Adrenal gland (tissue), 5 donors: ENCODE data around the gene NDUFS8.

ENCODE experiments used
- CTCF ChIP-seq, 6 experiments: fragments of 450-650 bp in 4 of 6; fragments of 200-600 bp in 2 of 6; sonication (generic) in 1 of 6; IDR thresholded peaks; 1 replicate in 5 of 6; 2 replicates in 1 of 6; pipeline versions ENCODE4 v1.5.1 to v1.8.0; 2016 to 2021; ENCODE audit warnings: antibody characterized with exemption in 6 of 6, mild to moderate bottlenecking in 2 of 6, moderate library complexity in 1 of 6
- POLR2A ChIP-seq, 2 donors: fragments of 450-650 bp; IDR thresholded peaks; one replicate each; pipeline ENCODE4 v1.6.1; 2017; ENCODE audit warnings: antibody characterized with exemption in 2 of 2, mild to moderate bottlenecking in 2 of 2, moderate library complexity in 1 of 2
- donor health status: DM: no; HTN: no; CAD: no.

- TF ChIP-seq POLR2A (IDR thresholded peaks at IDR 0.05) (no peak), CTCF (IDR thresholded peaks at IDR 0.05) (no peak)
Measured at GRCh38 chr11:68077617-68078582, 47.4 kb downstream of the NDUFS8 start.
